Activated CD8-positive, alpha-beta memory T cell treated with anti-CD3 and anti-CD28 coated beads, Interleukin-2, amount 10 ng/mL, durations not matched to agents 7 days and 5 days (primary cell): ENCODE measurements around the gene CNGA4. TPM values are rescaled to one million over a fixed set of nuclear protein-coding genes. Genes with fewer than 3 reads are reported as not detected.
"Not testable (repeated sequence)": the region's sequence is repeated elsewhere in the genome, so short reads cannot be mapped to it uniquely, and the experiment has no call there.

Experiments used
- ATAC-seq: fragments of 150-1000 bp; cut with Tn5 transposase; one replicate; pipeline ENCODE4 v1.10.0; 2021; ENCODE audit warnings: moderate library complexity
- CTCF ChIA-PET: fragments of 350-600 bp; sonication (Branson Sonifier 250); formaldehyde crosslinking; loops from one replicate; lab custom pipeline; 2021; ENCODE audit warnings: antibody characterized with exemption; lab: Charles Lee
- DNase-seq: peaks from one replicate; pipeline ENCODE4 v3.0.0-alpha.2; 2020
- H3K27ac Mint-ChIP-seq: one replicate; pipeline ENCODE4 v1.8.0; 2021; ENCODE audit warnings: mild to moderate bottlenecking, mixed read lengths
- H3K27me3 Mint-ChIP-seq: one replicate; pipeline ENCODE4 v1.8.0; 2021; ENCODE audit warnings: mixed read lengths
- H3K36me3 Mint-ChIP-seq: one replicate; pipeline ENCODE4 v1.8.0; 2021; ENCODE audit warnings: mild to moderate bottlenecking, mixed read lengths
- H3K4me1 Mint-ChIP-seq: one replicate; pipeline ENCODE4 v1.8.0; 2021; ENCODE audit warnings: mixed read lengths
- H3K4me3 Mint-ChIP-seq: one replicate; pipeline ENCODE4 v1.8.0; 2021; ENCODE audit warnings: mild to moderate bottlenecking, moderate library complexity, mixed read lengths
- H3K9me3 Mint-ChIP-seq: one replicate; pipeline ENCODE4 v1.8.0; 2022; ENCODE audit warnings: low read depth, mixed read lengths
- total RNA-seq, 2 experiments: library from RNA; stranded (reverse); gene quantifications; one replicate each; pipeline ENCODE4 v1.2.3, GENCODE V29; 2021

CNGA4 gene
- total RNA-seq, 2 experiments from 2014 or later: 0.26 TPM; not detected in 1

GRCh38 chr11:6232899-6233298 lies 6.0 kb upstream of the CNGA4 start:
- H3K9me3 Mint-ChIP-seq: no peaks in the 10 kb centered on the region
- CTCF ChIA-PET: interaction anchor here (2.4 kb wide), 1 partner anchor 130 kb away, joined by 10 read pairs; no protein-coding TSS in a partner anchor
- peaks cover 1% of the 10 kb centered on the region for H3K36me3 Mint-ChIP-seq
- ATAC-seq (no peak), DNase-seq (no peak)
- H3K27ac Mint-ChIP-seq: peak overlapping the region; percentile 12
- H3K4me3 Mint-ChIP-seq: peak overlapping the region; percentile 38
- H3K4me1 Mint-ChIP-seq: peaks cover 44% of the 10 kb centered on the region
- H3K27me3 Mint-ChIP-seq: no peaks in the 10 kb centered on the region

GRCh38 chr11:6233984-6234386 lies 4.9 kb upstream of the CNGA4 start:
- Mint-ChIP-seq H3K9me3 (no peaks in the 10 kb centered on the region), H3K36me3 (no peaks in the 10 kb centered on the region), H3K27ac (peak overlapping the region; percentile 95), H3K4me3 (peak overlapping the region; percentile 92), H3K4me1 (peaks cover 43% of the 10 kb centered on the region), H3K27me3 (no peaks in the 10 kb centered on the region)
- ATAC-seq (no peak), DNase-seq (no peak)
- CTCF ChIA-PET: interaction anchor here (1.4 to 2.4 kb wide), 3 partner anchors 119 to 472 kb away, joined by 3 to 10 read pairs (median 8); no protein-coding TSS in a partner anchor

GRCh38 chr11:6234387-6235107 lies 4.3 kb upstream of the CNGA4 start, which contains the start of gene FHIP1B:
FHIP1B (minus strand) TSS chr11:6234636; CDS start chr11:6224516, 10,120 bp downstream.
- CTCF ChIA-PET: interaction anchor here (0.8 to 2.4 kb wide), 5 partner anchors 18 to 471 kb away, joined by 3 to 10 read pairs (median 3); no protein-coding TSS in a partner anchor
- H3K4me1 Mint-ChIP-seq: peaks cover 38% of the 10 kb centered on the region
- H3K27ac Mint-ChIP-seq: peak within 1 kb of the TSS; percentile 95
- H3K36me3 Mint-ChIP-seq: no peaks in the 10 kb centered on the region
- peak; percentile 100 for DNase-seq
- H3K9me3 Mint-ChIP-seq: no peaks in the 10 kb centered on the region
- ATAC-seq: peak; percentile 94
- H3K4me3 Mint-ChIP-seq: peak within 1 kb of the TSS; percentile 92
- H3K27me3 Mint-ChIP-seq: no peaks in the 10 kb centered on the region

DNA sequence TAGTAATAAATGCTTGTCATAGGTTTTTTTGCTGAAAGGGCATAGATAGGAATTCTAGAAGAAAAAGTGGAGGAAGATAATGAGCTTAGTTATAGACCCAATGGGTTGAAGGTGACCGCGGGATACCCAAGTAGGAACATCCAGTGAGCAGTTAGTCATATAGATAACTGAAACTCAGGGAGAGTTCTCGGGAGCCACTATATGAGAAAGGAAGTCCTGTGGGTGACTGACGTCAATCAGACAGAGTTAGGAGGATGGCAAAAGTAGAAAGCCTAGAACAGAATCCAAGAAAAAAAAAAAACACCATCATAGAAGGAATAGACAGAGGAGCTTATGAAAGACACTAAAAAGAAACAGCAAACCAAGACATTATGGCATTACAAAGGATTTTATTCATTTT lies 1.6 kb upstream of the CNGA4 start:
- no peak for DNase-seq
- no peak for ATAC-seq
- CTCF ChIA-PET: interaction anchor here (1.1 to 1.9 kb wide), 3 partner anchors 14 to 161 kb away, joined by 3 to 11 read pairs (median 8); no protein-coding TSS in a partner anchor
- Mint-ChIP-seq H3K4me1 (peaks cover 19% of the 10 kb centered on the region), H3K36me3 (no peaks in the 10 kb centered on the region), H3K4me3 (no peak overlapping the region), H3K9me3 (no peaks in the 10 kb centered on the region), H3K27ac (no peak overlapping the region), H3K27me3 (no peaks in the 10 kb centered on the region)

DNA sequence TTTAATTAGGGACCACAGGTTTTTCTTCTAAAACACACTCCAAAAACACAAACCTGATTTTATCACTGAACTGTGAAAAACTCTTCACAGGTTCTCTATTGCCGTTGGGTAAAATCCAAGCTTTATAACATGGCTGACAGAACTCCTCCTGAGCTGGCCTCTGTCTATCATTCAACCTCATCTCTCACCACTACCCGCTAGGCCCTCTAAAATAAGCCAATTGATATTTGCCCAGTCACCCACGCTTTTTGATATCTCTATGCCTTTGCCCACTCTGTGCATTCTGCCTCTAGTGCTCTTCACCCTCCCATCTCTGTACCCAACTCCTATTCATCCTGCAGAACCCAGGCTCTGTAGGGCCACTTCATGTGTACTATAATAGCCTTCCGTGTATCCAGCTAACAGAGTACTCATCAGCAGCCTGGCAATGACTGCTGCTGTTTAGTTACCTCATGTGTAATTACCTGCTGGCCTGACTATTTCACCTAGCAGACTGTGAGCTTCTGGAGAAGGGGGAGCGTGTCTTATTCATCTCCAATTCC lies 1.1 kb upstream of the CNGA4 start:
- Mint-ChIP-seq H3K27me3 (no peaks in the 10 kb centered on the region), H3K4me3 (no peak overlapping the region), H3K9me3 (no peaks in the 10 kb centered on the region), H3K4me1 (peaks cover 18% of the 10 kb centered on the region), H3K36me3 (no peaks in the 10 kb centered on the region), H3K27ac (no peak overlapping the region)
- ATAC-seq (no peak), DNase-seq (no peak)
- CTCF ChIA-PET: interaction anchor here (1.1 to 1.9 kb wide), 3 partner anchors 14 to 160 kb away, joined by 3 to 11 read pairs (median 8); no protein-coding TSS in a partner anchor

GRCh38 chr11:6240139-6240538 lies 1.2 kb downstream of the CNGA4 start:
- Mint-ChIP-seq H3K27me3 (peaks cover under 1% of the 10 kb centered on the region), H3K4me3 (no peak overlapping the region), H3K36me3 (no peaks in the 10 kb centered on the region), H3K4me1 (peaks cover 3% of the 10 kb centered on the region), H3K27ac (no peak overlapping the region), H3K9me3 (no peaks in the 10 kb centered on the region)
- no peak for DNase-seq
- ATAC-seq: no peak
- CTCF ChIA-PET: interaction anchor here (1.4 to 2.3 kb wide), 3 partner anchors 9 to 204 kb away, joined by 4 to 8 read pairs (median 4); no protein-coding TSS in a partner anchor

DNA sequence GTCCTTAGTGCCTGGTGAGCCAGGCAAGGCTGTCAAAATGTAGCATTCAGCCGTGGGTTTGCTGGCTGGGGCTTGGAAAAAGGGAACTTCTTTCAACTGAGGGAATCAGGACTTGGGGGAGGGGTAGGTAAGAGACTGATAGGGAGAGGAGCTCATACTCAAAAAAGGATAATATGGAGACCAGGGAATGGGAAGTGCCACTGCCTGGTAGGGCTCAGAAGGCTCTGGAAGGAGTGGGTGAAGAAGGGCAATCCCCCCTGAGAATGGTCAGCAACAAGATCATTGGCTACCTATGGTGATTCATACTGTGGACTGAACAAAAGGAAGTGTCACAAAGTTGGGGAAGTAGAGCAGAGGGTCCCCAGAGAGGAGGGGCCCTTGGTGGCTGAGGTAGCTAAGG lies 1.9 kb downstream of the CNGA4 start:
- Mint-ChIP-seq H3K27me3 (peaks cover 6% of the 10 kb centered on the region), H3K4me3 (no peak overlapping the region), H3K27ac (no peak overlapping the region), H3K36me3 (no peaks in the 10 kb centered on the region), H3K9me3 (no peaks in the 10 kb centered on the region), H3K4me1 (no peaks in the 10 kb centered on the region)
- DNase-seq: no peak
- CTCF ChIA-PET: interaction anchor here (1.4 to 2.3 kb wide), 3 partner anchors 8 to 203 kb away, joined by 4 to 8 read pairs (median 4); no protein-coding TSS in a partner anchor
- no peak for ATAC-seq

DNA sequence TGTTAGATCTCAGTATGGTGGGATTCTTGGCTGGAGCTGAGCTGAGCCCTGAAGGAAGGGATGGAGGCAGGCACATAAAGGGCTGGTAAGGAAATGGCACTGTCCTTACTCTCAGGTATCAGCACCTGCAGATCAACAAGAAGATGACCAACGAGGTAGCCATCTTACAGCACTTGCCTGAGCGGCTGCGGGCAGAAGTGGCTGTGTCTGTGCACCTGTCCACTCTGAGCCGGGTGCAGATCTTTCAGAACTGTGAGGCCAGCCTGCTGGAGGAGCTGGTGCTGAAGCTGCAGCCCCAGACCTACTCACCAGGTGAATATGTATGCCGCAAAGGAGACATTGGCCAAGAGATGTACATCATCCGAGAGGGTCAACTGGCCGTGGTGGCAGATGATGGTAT lies 2.4 kb downstream of the CNGA4 start:
- Mint-ChIP-seq H3K9me3 (no peaks in the 10 kb centered on the region), H3K4me3 (no peak overlapping the region), H3K27ac (no peak overlapping the region), H3K4me1 (no peaks in the 10 kb centered on the region), H3K27me3 (peaks cover 6% of the 10 kb centered on the region), H3K36me3 (no peaks in the 10 kb centered on the region)
- CTCF ChIA-PET: interaction anchor here (1.4 to 1.9 kb wide), 2 partner anchors 8 to 203 kb away, joined by 4 read pairs; no protein-coding TSS in a partner anchor
- ATAC-seq (no peak), DNase-seq (no peak)

GRCh38 chr11:6245536-6245935 lies 6.6 kb downstream of the CNGA4 start:
- ATAC-seq (no peak), DNase-seq (no peak)
- Mint-ChIP-seq H3K9me3 (no peaks in the 10 kb centered on the region), H3K4me1 (no peaks in the 10 kb centered on the region), H3K27ac (no peak overlapping the region), H3K27me3 (peaks cover 17% of the 10 kb centered on the region), H3K4me3 (no peak overlapping the region), H3K36me3 (no peaks in the 10 kb centered on the region)
- CTCF ChIA-PET: no interaction called here

DNA sequence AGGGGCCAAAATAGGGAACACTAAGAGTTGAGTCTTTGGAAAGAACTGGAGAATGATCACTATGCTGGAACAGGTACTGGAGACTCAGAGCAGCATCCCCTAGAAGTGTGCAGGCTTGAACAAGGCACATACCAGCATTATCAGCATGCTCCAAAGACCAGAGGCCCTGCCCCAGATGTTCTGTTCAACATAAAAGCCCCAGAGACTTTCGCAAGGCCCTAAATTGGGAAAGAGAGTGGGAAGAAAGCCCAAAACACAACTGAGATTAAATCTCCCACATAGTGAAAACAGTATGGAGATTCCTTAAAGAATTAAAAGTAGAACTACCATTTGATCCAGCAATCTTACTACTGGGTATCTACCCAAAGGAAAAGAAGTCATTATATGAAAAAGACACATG lies 9.4 kb downstream of the CNGA4 start:
- DNase-seq (no peak), ATAC-seq (no peak)
- CTCF ChIA-PET: no interaction called here
- Mint-ChIP-seq H3K9me3 (no peaks in the 10 kb centered on the region), H3K27me3 (peaks cover 17% of the 10 kb centered on the region), H3K27ac (no peak overlapping the region), H3K4me1 (no peaks in the 10 kb centered on the region), H3K4me3 (no peak overlapping the region), H3K36me3 (no peaks in the 10 kb centered on the region)

GRCh38 chr11:6248897-6249296 lies 10.0 kb downstream of the CNGA4 start:
- CTCF ChIA-PET: interaction anchor here (0.7 to 4.0 kb wide), 3 partner anchors 8 to 113 kb away, joined by 3 to 40 read pairs (median 4); partner anchors contain the start of gene CCKBR
- H3K9me3 Mint-ChIP-seq, H3K4me1 Mint-ChIP-seq, ATAC-seq, H3K36me3 Mint-ChIP-seq, DNase-seq, H3K4me3 Mint-ChIP-seq, H3K27ac Mint-ChIP-seq: not testable (repeated sequence)
- H3K27me3 Mint-ChIP-seq: peaks cover 17% of the 10 kb centered on the region

DNA sequence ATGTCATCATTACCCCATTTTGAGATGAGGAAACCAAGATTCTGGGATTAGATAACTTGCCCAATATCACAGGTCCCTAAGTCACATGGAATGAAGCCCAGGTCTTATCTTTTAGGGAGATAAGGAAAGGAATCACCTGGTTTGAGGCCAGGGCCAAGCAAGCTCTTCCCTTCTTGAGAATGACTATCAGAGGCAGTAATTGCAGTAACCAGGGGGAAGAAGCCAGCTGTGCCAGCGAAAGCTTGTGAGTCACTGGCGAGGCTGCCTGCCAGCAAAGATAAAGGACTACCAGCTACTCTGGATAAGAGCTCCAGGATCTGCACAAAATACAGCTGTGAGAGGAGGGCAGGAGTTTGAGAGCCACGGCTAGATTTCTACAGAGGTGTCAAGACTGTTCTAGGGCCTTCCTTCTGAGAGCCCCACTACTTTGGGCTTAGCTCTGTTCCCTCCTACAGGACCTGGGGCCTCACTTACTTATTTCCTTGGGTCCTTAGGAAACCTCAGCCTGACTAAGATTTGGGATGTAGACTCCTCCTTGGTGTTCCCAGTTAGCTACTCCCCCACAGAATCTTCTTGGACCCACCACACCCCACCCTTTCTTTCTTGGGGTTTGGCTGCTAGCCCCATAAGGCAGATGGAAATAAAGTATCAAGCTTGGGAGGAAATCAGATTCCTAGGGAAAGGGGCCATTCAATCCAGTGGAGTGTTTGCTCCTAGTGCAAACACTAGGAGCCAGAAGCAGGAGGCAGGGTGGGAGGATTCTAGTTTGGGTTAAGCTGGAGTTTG lies 11.1 kb downstream of the CNGA4 start:
- DNase-seq (no peak), ATAC-seq (no peak)
- Mint-ChIP-seq H3K4me3 (no peak overlapping the region), H3K27me3 (peaks cover 17% of the 10 kb centered on the region), H3K9me3 (no peaks in the 10 kb centered on the region), H3K27ac (no peak overlapping the region), H3K36me3 (no peaks in the 10 kb centered on the region), H3K4me1 (no peaks in the 10 kb centered on the region)
- CTCF ChIA-PET: interaction anchor here (1.7 to 4.0 kb wide), 7 partner anchors 13 to 129 kb away, joined by 3 to 57 read pairs (median 11); partner anchors contain the start of gene CAVIN3
